Erythroblast (primary cell): ENCODE data around the gene ABCA13.

Experiments
- GATA1 ChIP-seq: IDR thresholded peaks from 2 replicates; pipeline ENCODE4 v1.6.1; 2011; ENCODE audit warnings: low read depth, mild to moderate bottlenecking, control low read depth, low read length, moderate library complexity
- POLR2A ChIP-seq: IDR thresholded peaks from 2 replicates; pipeline ENCODE4 v1.6.1; 2011; ENCODE audit warnings: mild to moderate bottlenecking, low read length

DNA sequence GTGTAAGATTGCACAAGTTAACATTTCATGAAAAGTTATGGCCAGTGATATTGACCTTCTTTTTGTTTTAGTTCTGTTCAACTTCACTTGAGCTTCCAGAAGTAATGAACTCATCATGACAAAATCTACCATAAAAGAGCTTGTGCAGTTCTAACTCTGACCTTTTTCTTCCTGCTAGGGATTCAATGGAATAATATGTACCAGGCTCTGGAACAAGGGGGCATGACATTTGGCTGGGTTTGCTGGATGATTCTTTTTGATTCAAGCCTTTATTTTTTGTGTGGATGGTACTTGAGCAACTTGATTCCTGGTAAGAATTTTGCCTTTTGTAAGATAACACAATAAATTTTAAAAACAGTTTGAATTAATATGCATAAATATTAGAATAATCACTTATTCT is 205.0 kb downstream of the ABCA13 start:
- no peak for TF ChIP-seq POLR2A
- no peak for TF ChIP-seq GATA1
